ENCODE measurements around the gene CDK8. TPM values are rescaled to one million over a fixed set of nuclear protein-coding genes. Genes with fewer than 3 reads are reported as not detected.
"Not testable (repeated sequence)": the region's sequence is repeated elsewhere in the genome, so short reads cannot be mapped to it uniquely, and the experiment has no call there.

The CDK8 gene
- total RNA-seq, 1 experiment from 2014 or later, result 16.5 TPM

DNA sequence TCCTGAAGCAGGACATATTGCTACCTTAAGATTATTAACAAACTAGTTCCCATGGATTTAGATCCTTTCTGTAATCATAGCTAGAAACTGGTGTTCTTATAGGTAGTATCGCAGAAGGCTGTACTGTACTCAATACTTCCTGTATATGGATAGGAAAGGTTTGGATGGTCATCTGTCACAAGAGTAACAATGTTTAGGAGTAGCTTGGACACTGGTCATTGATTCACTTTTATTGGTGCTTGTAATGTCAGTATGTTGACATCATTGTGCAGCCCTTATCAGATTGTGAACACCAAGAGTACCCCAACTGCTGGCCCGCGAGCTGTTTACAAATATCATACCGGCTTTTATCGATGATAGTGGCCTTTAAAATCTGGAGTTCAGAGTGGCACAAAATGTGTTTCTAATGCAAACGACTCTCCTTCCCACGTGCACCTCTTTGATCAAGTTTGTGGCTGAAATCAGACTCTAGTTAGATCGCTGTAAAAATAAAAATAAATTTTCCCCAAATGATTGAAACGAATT, 605 bp upstream of the CDK8 start:
- DNase-seq (ENCODE audit: low read depth), result no peak

DNA sequence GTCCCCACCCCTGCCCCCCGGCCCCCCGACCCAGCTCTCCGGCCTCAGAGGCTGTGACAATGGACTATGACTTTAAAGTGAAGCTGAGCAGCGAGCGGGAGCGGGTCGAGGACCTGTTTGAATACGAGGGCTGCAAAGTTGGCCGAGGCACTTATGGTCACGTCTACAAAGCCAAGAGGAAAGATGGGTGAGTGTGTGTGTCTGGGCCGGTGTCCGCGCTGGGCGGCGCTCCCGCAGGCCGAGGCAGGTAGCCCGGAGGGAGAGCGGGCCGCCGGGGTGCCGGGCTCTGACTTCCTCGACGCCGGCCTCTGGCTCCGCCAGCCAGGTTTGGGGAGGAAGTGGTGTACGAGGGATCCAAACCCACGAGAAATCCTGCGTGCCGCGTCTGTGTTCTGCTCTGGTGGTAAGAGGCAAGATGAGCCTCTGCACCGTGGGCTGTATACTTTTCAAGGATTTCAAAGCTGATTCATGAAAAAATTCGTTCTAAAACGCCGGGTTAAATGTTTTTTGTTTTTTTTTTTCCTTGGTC, 718 bp downstream of the CDK8 start:
- peak; percentile 41 for DNase-seq (ENCODE audit: low read depth)

DNA sequence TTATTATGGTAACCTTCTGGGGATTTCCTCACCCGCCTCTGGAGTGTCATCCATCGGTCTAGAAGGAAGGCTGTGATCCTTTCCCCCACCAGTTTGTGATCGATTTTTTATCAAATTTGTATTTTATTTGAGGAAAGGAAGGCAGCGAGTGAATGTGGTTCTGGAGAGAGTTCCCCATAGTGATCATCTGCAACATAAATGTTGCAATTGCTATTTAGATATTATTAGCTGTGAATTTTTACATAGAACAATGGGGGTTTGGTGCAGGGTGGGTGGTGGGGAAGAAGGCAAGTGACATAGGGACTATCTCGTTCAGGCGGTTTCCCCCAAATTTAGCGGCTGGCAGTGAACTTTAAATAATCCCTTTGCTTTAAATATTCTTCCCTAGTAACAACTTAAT, 1.2 kb downstream of the CDK8 start:
- DNase-seq (ENCODE audit: low read depth), result no peak

DNA sequence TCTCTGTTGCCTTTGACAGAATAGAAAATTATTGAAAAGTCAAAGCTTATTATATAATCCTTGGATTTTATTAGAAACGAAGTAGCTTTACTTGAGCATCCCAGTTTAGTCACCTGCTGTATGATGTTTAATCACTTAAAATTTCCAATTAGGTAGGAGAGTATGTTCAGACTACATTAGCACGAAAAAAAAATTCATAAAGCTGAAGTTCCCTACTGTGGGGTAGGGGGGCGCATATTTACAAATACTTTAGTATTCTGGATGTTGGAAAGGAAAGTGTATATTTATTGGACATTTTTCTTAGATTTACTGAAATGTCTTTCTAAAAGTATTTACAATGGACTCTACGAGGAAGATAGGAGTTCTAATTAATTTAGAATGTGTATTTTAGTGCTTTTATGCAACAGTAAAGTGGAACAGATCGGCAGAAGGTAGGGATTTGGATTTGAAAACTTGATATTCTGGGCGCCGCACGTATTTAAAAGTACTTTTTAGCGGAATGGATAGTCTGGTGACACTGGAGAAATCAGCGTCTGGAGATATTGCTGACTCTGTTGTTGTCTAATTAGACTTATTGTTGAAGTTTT, 1.9 kb downstream of the CDK8 start:
- no peak for DNase-seq (ENCODE audit: low read depth)

DNA sequence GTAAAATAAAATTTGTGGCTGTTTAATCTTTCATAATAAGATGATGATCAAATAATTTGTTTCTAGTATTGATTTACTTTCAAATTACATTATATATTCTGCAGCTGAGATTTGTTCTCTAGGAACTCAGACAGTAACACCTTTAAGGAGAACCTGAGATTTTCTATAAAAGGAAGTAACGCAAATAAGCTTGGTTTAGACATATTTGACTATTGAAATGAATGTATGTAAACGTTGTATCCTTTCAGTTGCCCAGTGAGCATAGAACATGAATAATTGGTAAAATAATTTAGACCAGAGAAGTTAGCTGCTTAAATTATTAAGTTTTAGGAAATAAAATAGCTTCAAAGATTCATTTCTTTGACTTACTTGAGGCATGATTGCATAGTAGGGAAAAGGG, 3.1 kb downstream of the CDK8 start:
- DNase-seq (ENCODE audit: low read depth), result no peak

DNA sequence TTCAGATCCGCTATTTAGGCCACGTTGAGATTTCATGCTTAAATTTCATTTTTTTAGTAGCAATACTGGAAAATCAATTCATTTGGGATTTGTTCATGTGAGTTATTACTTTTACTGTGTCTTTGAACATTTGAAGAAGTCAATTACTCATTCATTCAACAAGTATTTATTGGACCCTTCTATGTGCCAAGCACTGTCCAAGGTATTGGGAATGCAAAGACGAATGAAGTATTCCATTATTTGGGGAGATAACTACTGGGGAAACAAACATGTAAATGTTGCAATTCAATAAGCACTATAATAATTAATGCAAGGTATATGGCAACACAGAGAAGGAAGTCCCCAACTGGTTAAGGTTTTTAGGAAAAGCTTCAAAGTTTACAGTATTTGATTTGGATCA, 5.7 kb downstream of the CDK8 start:
- DNase-seq (ENCODE audit: low read depth), result no peak

DNA sequence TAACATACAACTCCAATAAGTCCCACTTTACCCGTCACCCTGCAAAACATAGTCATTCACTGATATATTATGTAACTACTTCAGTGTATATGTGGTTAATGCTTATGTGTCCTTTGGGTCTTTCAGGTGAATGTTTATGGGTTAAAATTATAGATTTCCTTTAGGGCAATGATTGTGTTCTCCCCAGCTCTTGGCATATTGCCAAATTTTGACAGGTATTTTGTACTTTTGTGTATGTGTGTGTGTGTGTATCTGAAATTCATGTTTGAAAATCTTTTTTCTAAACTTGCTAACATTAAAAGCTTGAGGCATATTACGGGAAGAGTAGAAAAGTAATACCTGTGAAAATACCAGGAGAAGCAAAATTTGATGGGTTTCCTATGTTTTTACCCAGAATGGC, 8.2 kb downstream of the CDK8 start:
- no peak for DNase-seq (ENCODE audit: low read depth)

DNA sequence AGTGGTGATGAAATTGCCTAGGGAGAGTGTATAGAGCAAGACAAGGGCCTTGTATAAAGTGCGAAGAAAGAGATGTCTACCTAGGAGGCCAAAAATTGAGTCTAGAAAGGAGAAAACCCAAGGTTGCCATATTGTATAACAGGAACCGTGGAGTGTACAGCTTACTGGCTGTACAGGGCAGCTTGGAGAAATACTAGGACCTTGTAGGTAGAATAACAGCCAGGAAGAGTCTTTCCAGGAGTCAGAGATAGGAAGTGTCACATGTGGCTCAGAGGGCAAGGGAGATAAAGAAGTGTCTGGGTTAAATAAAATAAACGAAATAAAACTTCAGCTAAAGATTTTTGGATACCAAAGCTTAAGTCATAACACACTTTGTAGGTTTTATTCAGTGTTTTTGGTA, 12.4 kb downstream of the CDK8 start:
- no peak for DNase-seq (ENCODE audit: low read depth)

DNA sequence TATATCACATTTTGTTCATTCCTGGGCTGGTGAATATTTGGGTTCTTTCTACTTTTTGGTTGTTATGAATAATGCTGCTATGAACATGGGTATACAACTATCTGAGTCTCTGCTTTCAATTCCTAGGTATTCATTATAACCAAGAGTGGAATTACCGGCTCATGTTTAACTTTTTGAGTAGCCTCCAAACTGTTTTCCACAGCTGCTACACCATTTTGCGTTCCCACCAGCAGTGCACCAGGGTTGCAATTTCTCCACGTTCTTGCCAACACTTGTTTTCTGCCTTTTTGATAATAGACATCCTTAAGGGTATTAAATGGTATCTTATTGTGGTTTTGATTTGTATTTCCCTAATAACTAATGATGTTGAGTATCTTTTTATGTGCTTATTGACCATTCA, 16.8 kb downstream of the CDK8 start:
- no peak for DNase-seq (ENCODE audit: low read depth)

DNA sequence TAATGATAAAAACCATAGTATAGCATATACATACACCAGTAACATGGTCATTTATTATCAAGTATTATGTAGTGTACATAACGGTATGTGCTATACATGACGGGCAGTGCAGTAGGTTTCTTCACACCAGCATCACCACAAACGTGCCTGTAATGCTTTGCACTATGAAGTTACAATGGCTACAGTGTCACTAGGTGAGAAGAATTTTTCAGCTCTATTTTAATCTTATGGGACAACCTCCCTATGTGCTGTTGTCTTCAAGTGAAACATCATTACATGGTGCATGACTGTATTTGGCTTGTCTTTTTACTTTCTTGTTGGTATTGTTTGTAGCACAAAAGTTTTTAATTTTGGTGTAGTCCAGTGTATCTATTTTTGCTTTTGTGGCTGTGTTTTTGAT, 18.7 kb downstream of the CDK8 start:
- no peak for DNase-seq (ENCODE audit: low read depth)

DNA sequence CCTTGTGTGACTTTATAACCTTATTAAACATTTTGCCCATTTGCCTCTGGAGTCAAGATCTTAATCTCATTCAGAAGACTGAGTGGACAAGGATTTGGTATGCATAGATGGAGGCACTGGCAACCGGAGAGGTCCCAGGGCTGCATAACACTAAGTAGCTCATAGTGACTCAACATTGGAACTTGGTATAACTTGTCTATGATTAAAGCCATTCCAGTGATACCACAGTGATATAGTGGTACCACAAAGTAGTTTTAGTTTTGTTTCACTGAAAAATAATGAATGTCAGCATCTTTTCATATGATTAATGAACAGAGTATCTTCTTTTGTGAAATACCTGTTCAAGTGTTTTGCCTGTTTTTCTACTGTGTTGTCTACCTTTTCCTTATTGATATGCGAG, 26.4 kb downstream of the CDK8 start:
- DNase-seq (ENCODE audit: low read depth), result peak; percentile 21

DNA sequence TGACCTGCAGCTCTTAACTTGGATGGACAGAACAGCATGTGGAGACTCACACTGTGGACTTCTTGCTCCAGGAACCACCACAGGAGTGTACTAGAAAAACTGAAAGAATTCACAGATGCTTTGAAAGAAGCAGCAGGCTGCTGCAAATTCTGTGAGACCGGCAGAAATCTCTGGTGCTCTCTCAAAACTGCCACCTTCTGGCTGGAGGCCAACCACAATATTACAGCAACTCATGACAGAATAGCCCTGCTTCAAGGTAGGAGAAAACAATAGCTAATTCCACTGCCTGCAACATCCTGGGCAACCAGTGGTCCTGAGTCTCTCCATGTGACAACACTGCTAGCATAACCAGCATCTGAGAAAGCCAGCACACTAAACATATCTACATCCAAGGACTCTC, 26.9 kb downstream of the CDK8 start:
- peak; percentile 15 for DNase-seq (ENCODE audit: low read depth)

DNA sequence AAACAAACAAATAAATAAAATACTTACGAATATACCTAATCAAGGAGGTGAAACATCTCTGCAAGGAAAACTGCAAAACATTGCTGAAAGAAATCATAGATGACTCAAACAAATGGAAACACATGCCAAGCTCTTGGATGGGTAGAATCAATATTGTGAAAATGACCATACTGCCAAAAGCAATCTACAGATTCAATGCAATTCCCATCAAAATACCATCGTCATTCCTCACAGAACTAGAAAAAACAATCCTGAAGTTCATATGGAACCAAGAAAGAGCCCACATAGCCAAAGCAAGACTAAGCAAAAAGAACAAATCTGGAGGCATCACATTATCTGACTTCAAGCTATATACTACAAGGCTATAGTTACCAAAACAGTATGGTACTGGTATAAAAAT, 32.0 kb downstream of the CDK8 start:
- DNase-seq (ENCODE audit: low read depth), result peak; percentile 2

DNA sequence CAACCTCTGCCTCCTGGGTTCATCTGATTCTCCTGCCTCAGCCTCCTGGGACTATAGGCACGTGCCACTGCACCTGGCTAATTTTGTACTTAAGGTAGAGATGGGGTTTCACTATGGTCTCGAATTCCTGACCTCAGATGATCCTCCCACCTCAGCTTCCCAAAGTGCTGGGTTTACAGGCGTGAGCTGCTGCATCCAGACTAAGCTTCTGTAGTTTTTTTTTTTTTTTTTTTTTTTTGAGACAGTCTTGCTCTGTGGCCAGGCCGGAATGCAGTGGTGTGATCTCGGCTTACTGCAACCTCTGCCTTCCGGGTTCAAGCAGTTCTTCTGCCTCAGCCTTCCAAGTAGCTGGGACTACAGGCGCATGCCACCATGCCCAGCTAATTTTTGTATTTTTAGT, 34.9 kb downstream of the CDK8 start:
- not testable (repeated sequence) for DNase-seq (ENCODE audit: low read depth)

DNA sequence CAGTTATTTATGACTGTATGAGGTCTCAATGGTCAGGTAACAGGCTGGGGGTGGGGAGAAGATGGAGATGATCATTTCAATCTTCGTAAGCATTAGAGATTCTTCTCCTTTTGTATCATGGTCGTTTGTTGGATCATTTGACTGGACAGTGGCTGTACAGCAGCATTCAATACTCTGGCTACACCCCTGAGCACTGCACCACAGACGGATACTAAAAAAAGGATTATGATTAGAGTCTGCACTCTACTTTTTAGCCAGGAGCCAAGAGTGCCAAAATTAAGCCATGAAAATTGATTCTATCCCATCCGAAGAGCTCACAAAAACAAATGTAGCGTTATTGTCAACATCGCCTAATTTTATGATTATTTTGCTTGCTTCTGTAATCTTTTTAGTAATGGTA, 41.9 kb downstream of the CDK8 start:
- DNase-seq (ENCODE audit: low read depth), result no peak

DNA sequence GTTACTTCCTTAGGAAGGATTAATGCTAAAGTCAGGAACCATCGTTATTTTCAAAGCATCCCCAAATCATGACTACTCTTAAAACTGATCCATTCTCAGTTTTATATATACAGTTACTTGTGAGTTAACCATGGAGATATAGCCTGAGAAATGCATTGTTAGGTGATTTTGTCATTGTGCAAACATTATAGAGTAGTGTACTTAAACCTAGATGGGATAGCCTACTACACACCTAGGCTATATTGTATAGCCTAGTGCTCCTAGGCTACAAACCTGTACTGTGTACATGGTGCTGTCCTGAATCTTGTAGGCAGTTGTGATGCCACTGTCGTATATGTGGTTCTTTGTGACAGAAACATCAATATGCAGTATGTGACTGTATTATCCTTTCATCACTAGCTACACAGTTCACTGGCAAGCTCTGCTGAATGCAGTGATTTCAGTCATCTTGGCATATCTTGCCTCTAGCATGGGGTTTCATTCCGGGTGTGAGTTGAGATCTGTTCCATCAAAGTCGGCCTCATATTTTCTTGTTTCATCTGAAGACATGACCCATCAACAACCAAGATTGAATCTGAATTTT, 45.3 kb downstream of the CDK8 start:
- DNase-seq (ENCODE audit: low read depth), result no peak

DNA sequence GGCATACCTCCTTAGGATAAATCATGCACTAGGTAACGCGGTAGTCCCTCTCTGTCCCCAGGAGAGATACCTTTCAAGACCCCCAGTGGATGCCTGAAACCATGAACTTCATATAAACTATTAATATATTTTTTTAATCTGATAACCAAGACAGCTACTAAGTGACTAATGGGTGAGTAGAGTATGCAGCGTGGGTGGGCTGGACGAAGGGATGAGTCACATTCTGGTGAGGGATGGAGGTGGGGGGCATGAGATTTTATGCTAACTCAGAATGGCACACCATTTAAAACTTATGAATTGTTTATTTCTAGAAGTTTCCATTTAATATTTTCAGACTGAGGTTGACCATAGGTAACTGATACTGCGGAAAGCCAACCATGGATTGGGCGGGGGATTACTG, 46.2 kb downstream of the CDK8 start:
- peak; percentile 76 for DNase-seq (ENCODE audit: low read depth)

DNA sequence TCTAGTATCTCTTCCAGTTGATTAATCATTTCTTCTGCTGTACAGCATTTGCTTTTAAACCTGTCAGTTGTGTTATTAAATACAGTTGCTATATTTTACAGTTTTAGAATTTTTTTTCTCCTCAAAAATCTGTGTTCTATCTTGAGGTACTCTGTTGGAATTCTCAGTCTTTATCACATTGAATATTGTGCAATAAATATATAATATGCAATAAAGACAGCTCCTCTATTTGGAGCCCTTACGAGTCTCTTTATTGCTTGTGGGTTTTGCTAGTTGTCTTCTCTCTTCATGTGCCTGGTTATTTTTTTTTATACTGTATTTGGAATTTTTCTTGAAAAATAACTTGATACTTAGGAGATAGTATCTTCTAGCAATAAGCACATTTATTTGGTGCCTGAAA, 51.7 kb downstream of the CDK8 start:
- no peak for DNase-seq (ENCODE audit: low read depth)

DNA sequence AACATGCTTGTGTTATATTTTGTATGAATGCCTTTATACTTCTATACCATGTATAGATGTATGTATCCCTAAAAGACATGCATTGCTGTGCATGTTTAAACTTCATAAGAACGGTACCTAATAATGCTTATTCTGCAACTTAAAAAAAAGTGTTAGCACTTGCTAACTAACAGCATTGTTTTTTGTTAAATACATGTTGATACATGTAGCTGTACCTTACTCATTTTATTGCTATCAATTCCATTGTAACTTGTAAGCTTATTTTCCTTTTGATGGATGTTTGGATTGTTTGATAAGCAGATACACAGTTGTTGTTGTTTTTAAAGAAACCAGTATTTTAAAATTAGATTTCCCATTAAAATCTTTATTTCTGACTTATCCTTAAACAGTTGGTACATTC, 53.8 kb downstream of the CDK8 start:
- DNase-seq (ENCODE audit: low read depth), result no peak

DNA sequence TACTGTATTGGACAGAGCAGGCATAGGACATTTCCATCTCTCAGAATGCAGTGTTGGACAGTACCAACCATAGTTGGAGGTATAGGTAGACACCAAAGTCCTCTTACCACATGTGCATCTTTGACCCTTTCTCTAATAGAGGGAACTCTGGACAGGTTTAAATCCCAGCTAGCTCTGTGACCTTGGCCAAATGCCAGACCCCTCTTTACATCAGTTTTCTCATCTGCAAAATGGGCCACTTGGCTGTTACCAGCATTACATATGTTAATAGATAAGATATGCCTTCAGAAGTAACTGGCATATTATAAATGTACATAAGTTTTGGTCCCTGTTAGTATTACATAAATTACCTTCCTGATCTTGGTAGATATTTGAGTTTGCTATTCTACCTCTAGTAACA, 54.3 kb downstream of the CDK8 start:
- no peak for DNase-seq (ENCODE audit: low read depth)

DNA sequence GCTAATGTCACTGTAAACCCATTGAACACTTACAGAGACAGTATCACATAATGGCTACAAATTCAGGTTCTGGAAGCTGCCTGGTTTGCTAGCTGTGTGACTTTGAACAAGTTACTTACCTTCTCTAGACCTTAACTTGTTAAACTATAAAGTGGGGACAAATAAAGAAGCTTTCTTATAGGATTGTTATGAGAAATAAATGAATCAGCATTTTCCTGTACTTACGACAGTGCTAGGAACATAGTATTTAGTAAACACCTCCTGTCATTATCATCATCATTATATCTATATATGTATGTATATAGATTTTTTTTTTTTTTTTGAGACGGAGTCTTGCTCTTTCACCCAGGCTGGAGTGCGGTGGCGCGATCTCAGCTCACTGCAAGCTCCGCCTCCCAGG, 54.9 kb downstream of the CDK8 start:
- DNase-seq (ENCODE audit: low read depth), result no peak

DNA sequence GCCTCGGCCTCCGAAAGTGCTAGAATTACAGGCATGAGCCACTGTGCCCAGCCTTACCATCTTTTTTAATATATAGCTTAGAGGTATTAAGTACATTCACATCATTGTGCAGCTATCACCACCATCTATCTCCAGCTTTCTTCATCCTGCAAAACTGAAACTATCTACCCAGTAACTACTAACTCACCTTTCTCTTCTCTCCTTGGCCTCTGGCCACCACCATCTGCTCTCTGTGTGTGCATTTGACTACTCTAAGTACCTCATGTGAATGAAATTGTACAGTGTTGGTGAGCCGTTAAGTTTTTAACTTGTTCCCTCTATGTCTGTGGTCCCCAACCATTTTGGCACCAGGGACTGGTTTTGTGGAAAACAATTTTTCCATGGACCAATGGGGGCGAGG, 56.1 kb downstream of the CDK8 start:
- DNase-seq (ENCODE audit: low read depth), result no peak

DNA sequence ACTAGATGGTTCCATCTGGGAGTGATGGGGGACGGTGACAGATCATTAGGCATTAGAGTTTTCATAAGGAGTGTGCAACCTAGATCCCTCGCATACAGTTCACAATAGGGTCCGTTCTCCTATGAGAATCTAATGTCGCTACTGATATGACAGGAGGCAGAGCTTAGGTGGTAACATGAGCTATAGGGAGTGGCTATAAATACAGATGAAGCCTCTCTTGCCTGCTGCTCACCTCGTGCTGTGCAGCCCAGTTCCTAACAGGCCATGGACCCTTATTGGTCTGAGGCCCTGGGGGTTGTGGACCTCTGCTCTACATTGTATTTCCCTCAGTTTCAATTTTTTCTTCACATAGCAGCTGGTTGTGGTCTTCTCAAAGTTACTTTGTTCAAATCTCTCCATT, 56.5 kb downstream of the CDK8 start:
- no peak for DNase-seq (ENCODE audit: low read depth)

DNA sequence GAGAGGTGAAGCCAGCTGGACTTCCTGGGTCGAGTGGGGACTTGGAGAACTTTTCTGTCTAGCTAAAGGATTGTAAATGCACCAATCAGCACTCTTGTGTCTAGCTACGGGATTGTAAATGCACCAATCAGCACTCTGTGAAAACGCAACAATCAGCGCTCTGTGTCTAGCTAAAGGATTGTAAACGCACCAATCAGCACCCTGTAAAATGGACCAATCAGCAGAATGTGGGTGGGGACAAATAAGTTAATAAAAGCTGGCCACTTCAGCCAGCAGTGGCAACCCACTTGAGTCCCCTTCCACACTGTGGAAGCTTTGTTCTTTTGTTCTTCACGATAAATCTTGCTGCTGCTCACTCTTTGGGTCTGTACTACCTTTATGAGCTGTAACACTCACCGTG, 58.1 kb downstream of the CDK8 start:
- not testable (repeated sequence) for DNase-seq (ENCODE audit: low read depth)

All from Daoy (cell line).